ENCODE data around the gene JAKMIP1.

GRCh38 chr4:6242271-6243029 is 42.1 kb upstream of the JAKMIP1 start:
- TF ChIP-seq CTCF (IDR thresholded peaks at IDR 0.05): no peak
- no peak for TF ChIP-seq POLR2A (IDR thresholded peaks at IDR 0.05)
- TF ChIP-seq EP300 (IDR thresholded peaks at IDR 0.05): no peak
